H9 (cell line): Measurements from ENCODE around the gene NXN. TPM values are rescaled to one million over a fixed set of nuclear protein-coding genes. Genes with fewer than 3 reads are reported as not detected.

Experiments used
- DNase-seq: peaks from one replicate; pipeline ENCODE4 v3.0.0-alpha.2; 2017
- H2AFZ ChIP-seq: one replicate; pipeline ENCODE4 v1.6.1; 2013; ENCODE audit warnings: mild to moderate bottlenecking, low read length, control low read depth, moderate library complexity
- H2AK5ac ChIP-seq: 2 replicates; pipeline ENCODE4 v1.6.1; 2013; ENCODE audit warnings: low read length, control low read depth, mixed read lengths; ENCODE audit not compliant: insufficient read length
- H2BK120ac ChIP-seq: one replicate; pipeline ENCODE4 v1.6.1; 2013; ENCODE audit warnings: low read depth, mild to moderate bottlenecking, low read length, control low read depth, inconsistent platforms; ENCODE audit not compliant: poor library complexity, severe bottlenecking
- H2BK12ac ChIP-seq: 2 replicates; pipeline ENCODE4 v1.6.1; 2013; ENCODE audit warnings: low read length, control low read depth, mixed read lengths, low read depth; ENCODE audit not compliant: insufficient read length
- H2BK15ac ChIP-seq: 2 replicates; pipeline ENCODE4 v1.6.1; 2013; ENCODE audit warnings: low read depth, low read length, control low read depth
- H2BK20ac ChIP-seq: one replicate; pipeline ENCODE4 v1.6.1; 2013; ENCODE audit warnings: low read depth, mild to moderate bottlenecking, low read length, control low read depth, inconsistent platforms; ENCODE audit not compliant: poor library complexity, severe bottlenecking
- H2BK5ac ChIP-seq: 2 replicates; pipeline ENCODE4 v1.6.1; 2013; ENCODE audit warnings: low read length, control low read depth, mixed read lengths; ENCODE audit not compliant: insufficient read length
- H3K14ac ChIP-seq: 2 replicates; pipeline ENCODE4 v1.6.1; 2013; ENCODE audit warnings: low read length, control low read depth; ENCODE audit not compliant: insufficient read depth
- H3K18ac ChIP-seq: 2 replicates; pipeline ENCODE4 v1.6.1; 2013; ENCODE audit warnings: low read depth, mild to moderate bottlenecking, mixed read lengths, low read length, control low read depth; ENCODE audit not compliant: insufficient read length
- H3K23ac ChIP-seq: 2 replicates; pipeline ENCODE4 v1.6.1; 2013; ENCODE audit warnings: low read length, control low read depth, mixed read lengths, low read depth; ENCODE audit not compliant: insufficient read length
- H3K23me2 ChIP-seq: 2 replicates; pipeline ENCODE4 v1.6.1; 2013; ENCODE audit warnings: low read depth, mild to moderate bottlenecking, mixed read lengths, low read length, control low read depth; ENCODE audit not compliant: insufficient read length, poor library complexity, severe bottlenecking
- H3K27ac ChIP-seq: 2 replicates; pipeline ENCODE4 v1.5.1; 2013; ENCODE audit warnings: low read length, control low read depth, mixed read lengths, low read depth; ENCODE audit not compliant: insufficient read length
- H3K27me3 ChIP-seq: 2 replicates; pipeline ENCODE4 v1.6.1; 2013; ENCODE audit warnings: low read length, control low read depth, inconsistent platforms; ENCODE audit not compliant: insufficient read depth
- H3K4ac ChIP-seq: 2 replicates; pipeline ENCODE4 v1.6.1; 2013; ENCODE audit warnings: low read depth, mild to moderate bottlenecking, control low read depth, inconsistent platforms, low read length, moderate library complexity
- H3K4me1 ChIP-seq: 2 replicates; pipeline ENCODE4 v1.6.1; 2013; ENCODE audit warnings: low read length, control low read depth, inconsistent platforms; ENCODE audit not compliant: insufficient read depth
- H3K4me2 ChIP-seq: 2 replicates; pipeline ENCODE4 v1.6.1; 2013; ENCODE audit warnings: low read length, control low read depth, mixed read lengths; ENCODE audit not compliant: insufficient read length, insufficient read depth
- H3K56ac ChIP-seq: 2 replicates; pipeline ENCODE4 v1.6.1; 2013; ENCODE audit warnings: low read depth, mild to moderate bottlenecking, mixed read lengths, low read length, control low read depth; ENCODE audit not compliant: insufficient read length
- H3K79me1 ChIP-seq: 2 replicates; pipeline ENCODE4 v1.6.1; 2013; ENCODE audit warnings: low read depth, mild to moderate bottlenecking, moderate library complexity, low read length, control low read depth, inconsistent platforms; ENCODE audit not compliant: insufficient read depth, poor library complexity, severe bottlenecking
- H3K79me2 ChIP-seq: 2 replicates; pipeline ENCODE4 v1.6.1; 2013; ENCODE audit warnings: low read length, control low read depth, inconsistent platforms; ENCODE audit not compliant: insufficient read depth
- H3K9ac ChIP-seq: 2 replicates; pipeline ENCODE4 v1.6.1; 2013; ENCODE audit warnings: low read length, control low read depth, mixed read lengths; ENCODE audit not compliant: insufficient read length; ENCODE audit errors: extremely low read depth
- H3K9me3 ChIP-seq: one replicate; pipeline ENCODE4 v1.6.1; 2013; ENCODE audit warnings: low read depth, low read length, inconsistent platforms; ENCODE audit not compliant: control insufficient read depth
- H3T11ph ChIP-seq: one replicate; pipeline ENCODE4 v1.6.1; 2013; ENCODE audit warnings: mild to moderate bottlenecking, low read length, control low read depth, inconsistent platforms
- H4K20me1 ChIP-seq: one replicate; pipeline ENCODE4 v1.6.1; 2013; ENCODE audit not compliant: control insufficient read depth, insufficient read length, insufficient read depth
- H4K5ac ChIP-seq: 2 replicates; pipeline ENCODE4 v1.6.1; 2013; ENCODE audit warnings: low read depth, mild to moderate bottlenecking, mixed read lengths, low read length, control low read depth; ENCODE audit not compliant: insufficient read length
- H4K8ac ChIP-seq: replicated peaks from 2 replicates; pipeline ENCODE4 v1.6.1; 2013; ENCODE audit warnings: low read length, control low read depth, mixed read lengths, low read depth; ENCODE audit not compliant: insufficient read length
- H4K91ac ChIP-seq: 2 replicates; pipeline ENCODE4 v1.6.1; 2013; ENCODE audit warnings: low read depth, mild to moderate bottlenecking, moderate library complexity, mixed read lengths, low read length, control low read depth; ENCODE audit not compliant: insufficient read length
- H3K27ac Mint-ChIP-seq, 3 experiments: 2 replicates in 2 of 3; 3 replicates in 1 of 3; pipeline ENCODE4 v1.8.0; 2020 to 2021; ENCODE audit warnings: mixed read lengths in 3 of 3, mild to moderate bottlenecking in 1 of 3, moderate library complexity in 1 of 3
- H3K27me3 Mint-ChIP-seq: 2 replicates; pipeline ENCODE4 v1.8.0; 2021; ENCODE audit warnings: low read depth, mild to moderate bottlenecking, moderate library complexity, mixed read lengths
- H3K36me3 Mint-ChIP-seq, 3 experiments: 2 replicates in 2 of 3; 3 replicates in 1 of 3; pipeline ENCODE4 v1.8.0; 2020 to 2021; ENCODE audit warnings: low read depth in 3 of 3, mixed read lengths in 3 of 3; ENCODE audit not compliant: insufficient read depth in 1 of 3
- H3K4me1 Mint-ChIP-seq, 2 experiments: 2 replicates each; pipeline ENCODE4 v1.8.0; 2020; ENCODE audit warnings: mixed read lengths in 2 of 2
- H3K4me3 Mint-ChIP-seq, 2 experiments: 2 replicates in 1 of 2; 3 replicates in 1 of 2; pipeline ENCODE4 v1.8.0; 2020 to 2021; ENCODE audit warnings: mild to moderate bottlenecking in 2 of 2, mixed read lengths in 2 of 2, moderate library complexity in 1 of 2
- H3K9me3 Mint-ChIP-seq, 2 experiments: 2 replicates in 1 of 2; 3 replicates in 1 of 2; pipeline ENCODE4 v1.8.0; 2020; ENCODE audit warnings: mild to moderate bottlenecking in 2 of 2, mixed read lengths in 2 of 2, moderate library complexity in 1 of 2
- WGBS: extraction: QIAGEN DNeasy Blood & Tissue Kit; methylation state at CpG from one replicate; pipeline ENCODE4 v1.1.7; 2013; ENCODE audit warnings: missing lambda C conversion rate, low lambda C conversion rate, mixed read lengths; ENCODE audit not compliant: insufficient read length; ENCODE audit errors: extremely low coverage; 5-methylcytosine and 5-hydroxymethylcytosine counted together
- total RNA-seq: library from RNA; stranded (reverse); gene quantifications from 2 replicates; pipeline ENCODE4 v1.2.1, GENCODE V29; 2021
- TF ChIP-seq, protein P1 (sequence below): fragments of 200-600 bp; sonication (generic); conservative IDR thresholded peaks from 3 replicates; pipeline ENCODE4 v1.8.0; 2021; ENCODE audit warnings: antibody characterized with exemption, mild to moderate bottlenecking

NXN gene
- total RNA-seq, 1 experiment from 2014 or later = 93.6 TPM

DNA sequence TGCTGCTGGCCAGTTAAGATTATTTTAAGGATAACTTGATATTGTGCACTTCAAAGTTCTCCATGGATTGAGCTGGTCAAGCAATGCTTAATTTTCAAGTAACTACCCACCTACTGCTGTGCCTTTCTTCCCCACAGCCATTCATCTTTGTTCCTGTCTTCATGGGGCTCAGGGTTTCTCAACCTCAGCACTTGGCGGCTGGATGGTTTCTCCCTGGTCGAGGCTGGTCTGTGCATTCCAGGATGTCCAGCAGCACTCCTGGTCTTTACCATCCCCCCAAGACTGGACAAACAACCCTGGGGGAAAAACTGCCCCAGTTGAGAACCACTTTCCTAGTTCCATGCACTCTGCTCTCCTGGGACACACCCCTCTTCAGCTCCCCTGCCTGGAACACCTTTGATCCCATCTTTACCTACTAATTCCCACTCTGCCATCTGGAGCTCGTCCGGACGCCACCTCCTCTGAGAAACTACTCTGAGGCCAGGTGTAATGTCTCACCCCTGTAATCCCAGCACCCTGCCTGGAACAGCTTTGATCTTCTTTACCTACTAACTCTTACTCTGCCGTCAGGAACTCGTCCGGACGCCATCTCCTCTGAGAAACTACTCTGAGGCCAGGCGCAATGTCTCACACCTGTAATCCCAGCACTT lies 81.5 kb downstream of the NXN start:
- Histone ChIP-seq H3K79me1 (peaks cover 10% of the 10 kb centered on the region), H3K79me2 (peaks cover 11% of the 10 kb centered on the region; the same call in 1 of the 2 replicates)
- no peak for DNase-seq

More for the DNA sequence above, 81.5 kb downstream of the NXN start:
- Histone ChIP-seq H3K4me2 (no peak overlapping the region), H3K18ac (no peak overlapping the region), H3K4me1 (peaks cover 7% of the 10 kb centered on the region; the same call in 1 of the 2 replicates), H3K27me3 (no peaks in the 10 kb centered on the region), H4K91ac (no peak overlapping the region), H3K23me2 (no peaks in the 10 kb centered on the region), H3K27ac (no peak overlapping the region), H3K9me3 (no peaks in the 10 kb centered on the region), H2BK12ac (no peak overlapping the region), H3K23ac (no peak overlapping the region), H4K20me1 (no peaks in the 10 kb centered on the region), H2BK15ac (no peak overlapping the region), H4K8ac (no peak overlapping the region), H3K4ac (no peak overlapping the region), H3K56ac (no peak overlapping the region), H2BK120ac (no peak overlapping the region), H4K5ac (no peak overlapping the region), H3K9ac (no peak overlapping the region), H2AFZ (no peak overlapping the region), H3T11ph (no peak overlapping the region), H2BK20ac (no peak overlapping the region), H2AK5ac (no peak overlapping the region), H3K14ac (no peak overlapping the region; the same call in 1 of the 2 replicates), H2BK5ac (no peak overlapping the region)
- Mint-ChIP-seq H3K4me3 (no peak overlapping the region; a peak in 1 of 5 replicates), H3K27me3 (no peaks in the 10 kb centered on the region; the same call in 1 of the 2 replicates), H3K27ac (peak overlapping the region; percentile 3 to 64 (median 3); a peak in 3 of 7 replicates), H3K9me3 (no peaks in the 10 kb centered on the region), H3K4me1 (peaks cover 40 to 42% of the 10 kb centered on the region in 2 experiments), H3K36me3 (peaks cover 4 to 16% (median 10%) of the 10 kb centered on the region in 3 experiments; a peak in 4 of 7 replicates)
- TF ChIP-seq, protein P1, sequence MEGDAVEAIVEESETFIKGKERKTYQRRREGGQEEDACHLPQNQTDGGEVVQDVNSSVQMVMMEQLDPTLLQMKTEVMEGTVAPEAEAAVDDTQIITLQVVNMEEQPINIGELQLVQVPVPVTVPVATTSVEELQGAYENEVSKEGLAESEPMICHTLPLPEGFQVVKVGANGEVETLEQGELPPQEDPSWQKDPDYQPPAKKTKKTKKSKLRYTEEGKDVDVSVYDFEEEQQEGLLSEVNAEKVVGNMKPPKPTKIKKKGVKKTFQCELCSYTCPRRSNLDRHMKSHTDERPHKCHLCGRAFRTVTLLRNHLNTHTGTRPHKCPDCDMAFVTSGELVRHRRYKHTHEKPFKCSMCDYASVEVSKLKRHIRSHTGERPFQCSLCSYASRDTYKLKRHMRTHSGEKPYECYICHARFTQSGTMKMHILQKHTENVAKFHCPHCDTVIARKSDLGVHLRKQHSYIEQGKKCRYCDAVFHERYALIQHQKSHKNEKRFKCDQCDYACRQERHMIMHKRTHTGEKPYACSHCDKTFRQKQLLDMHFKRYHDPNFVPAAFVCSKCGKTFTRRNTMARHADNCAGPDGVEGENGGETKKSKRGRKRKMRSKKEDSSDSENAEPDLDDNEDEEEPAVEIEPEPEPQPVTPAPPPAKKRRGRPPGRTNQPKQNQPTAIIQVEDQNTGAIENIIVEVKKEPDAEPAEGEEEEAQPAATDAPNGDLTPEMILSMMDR = no peak
- no CpG with 5 or more reads among the region's 10 CpGs for WGBS
